GM21423 (cell line): ENCODE data around the gene CFAP251.
A peak's percentile ranks its signal among the peaks of the same experiment; 100 is the strongest.

ENCODE experiments used
- ATAC-seq: cut with Tn5 transposase; IDR thresholded peaks from one replicate; pipeline ENCODE4 v1.9.1; 2021; ENCODE audit warnings: mild to moderate bottlenecking, moderate library complexity; ENCODE audit not compliant: unreplicated experiment

CFAP251 gene

DNA sequence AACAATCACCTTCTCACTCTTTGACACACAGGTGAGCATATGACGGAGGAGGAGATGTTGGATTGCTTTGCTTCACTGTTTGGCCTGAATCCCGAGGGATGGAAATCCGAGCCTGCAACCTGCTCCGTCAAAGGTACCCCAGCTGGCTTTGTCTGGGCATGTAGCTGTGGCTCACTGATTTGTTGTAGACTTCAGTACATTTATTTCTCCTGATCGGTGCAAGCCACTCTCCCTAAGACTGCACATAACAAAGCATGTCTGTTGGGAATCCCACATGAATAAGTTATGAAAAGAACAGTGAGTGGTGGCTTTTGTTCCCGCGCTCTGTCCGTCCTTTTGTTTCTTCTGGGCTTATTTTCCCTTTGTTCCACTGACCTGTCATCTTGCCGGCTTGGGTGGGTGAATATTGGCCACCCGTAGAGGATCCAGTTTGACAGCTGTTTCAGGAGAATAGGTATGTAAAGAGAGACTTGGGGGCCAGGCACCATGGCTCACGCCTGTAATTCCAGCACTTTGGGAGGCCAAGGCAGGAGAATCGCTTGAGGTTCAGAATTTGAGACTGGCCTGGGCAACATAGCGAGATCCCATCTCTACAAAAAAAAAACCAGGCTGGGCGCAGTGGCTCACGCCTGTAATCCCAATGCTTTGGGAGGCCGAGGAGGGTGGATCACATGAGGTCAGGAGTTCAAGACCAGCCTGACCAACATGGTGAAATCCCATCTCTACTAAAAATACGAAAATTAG, 83.2 kb downstream of the CFAP251 start:
- no peak for ATAC-seq

DNA sequence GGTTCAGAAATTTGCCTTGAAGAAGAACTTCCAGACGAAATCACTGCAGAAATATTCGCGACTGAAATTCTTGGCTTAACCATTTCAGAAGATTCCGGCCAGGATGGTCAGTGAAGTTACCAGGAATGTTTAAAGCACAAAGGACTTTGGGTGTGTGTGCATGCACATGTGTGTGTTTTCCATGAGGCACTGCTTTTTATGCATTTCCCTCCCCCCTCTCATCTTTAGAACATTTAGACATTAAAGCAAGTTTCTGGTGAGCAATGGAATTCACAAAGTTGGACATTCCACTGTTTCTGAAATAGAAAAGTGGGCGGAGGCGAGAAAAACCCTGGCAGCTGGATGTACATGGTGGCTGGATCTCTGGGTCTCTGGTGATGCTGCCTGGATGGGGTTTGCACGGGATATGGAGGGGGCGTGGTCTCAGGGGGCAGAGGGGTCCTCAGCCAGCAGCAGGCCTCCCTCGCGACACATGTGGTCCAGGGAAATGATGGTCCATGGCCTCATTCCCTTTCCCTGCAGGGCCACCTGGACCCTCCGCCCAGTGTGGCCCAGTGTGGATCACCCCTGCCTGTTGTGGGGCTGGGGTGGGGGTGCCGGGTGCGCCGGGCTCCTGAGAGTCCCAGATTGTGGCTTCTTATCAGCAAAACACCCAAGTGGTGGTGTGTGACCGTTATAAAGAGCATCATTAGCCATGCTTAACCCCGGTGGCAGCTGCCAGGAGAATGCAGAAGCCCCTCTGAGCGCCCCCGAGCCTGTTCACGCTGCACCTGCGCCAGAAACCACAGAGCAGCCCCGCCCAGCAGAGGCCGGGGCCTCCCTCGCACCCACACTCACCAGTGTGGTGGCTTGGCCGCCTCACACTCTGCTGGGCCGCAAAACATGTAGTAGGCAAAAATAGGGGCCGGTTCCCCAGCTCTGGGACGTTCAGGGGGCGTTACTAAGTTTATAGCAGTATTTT, 85.5 kb downstream of the CFAP251 start:
- ATAC-seq = peak; percentile 59

DNA sequence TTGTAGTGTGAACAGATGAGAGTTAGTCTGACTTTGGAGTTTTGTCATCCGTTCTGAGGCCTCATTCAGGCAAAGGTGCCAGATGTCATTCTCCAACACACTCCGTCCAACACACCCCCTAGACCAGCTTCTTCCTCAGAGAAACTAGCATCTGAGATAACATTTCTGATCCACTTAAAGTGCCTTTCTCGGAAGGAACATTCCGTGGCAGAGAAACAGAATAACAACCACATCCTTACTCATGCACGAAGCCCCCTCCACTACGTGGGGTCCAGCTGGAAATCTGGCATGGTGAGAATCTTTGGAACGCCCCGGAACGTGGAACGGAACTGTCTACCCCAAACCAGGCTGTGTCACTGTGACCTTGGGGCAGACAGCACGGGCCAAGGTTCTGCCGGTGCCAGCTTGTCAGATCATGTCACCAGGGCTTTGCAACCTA, 86.3 kb downstream of the CFAP251 start:
- no peak for ATAC-seq

DNA sequence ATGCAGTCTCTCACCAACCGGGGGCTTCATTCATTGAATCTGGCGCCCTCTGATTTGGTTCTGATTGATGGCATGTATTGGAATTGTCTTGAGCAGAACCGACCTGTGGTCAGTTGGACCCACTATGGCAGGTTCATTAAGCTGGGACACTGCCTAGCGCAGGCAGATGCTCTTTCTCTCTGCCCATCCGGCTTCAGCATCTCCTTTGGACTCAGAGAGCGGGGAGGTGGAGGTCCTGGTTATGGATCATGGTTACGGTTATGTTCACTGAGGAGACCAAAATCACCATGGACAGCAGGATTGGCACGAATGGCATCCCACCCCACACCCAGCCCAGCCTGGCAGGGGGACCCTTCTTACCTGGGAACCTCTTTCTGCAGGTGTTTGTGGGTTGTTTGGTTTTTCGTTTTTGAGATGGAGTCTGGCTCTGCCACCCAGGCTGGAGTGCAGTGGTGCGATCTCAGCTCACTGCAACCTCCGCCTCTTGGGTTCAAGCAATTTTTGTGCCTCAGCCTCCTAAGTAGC, 86.9 kb downstream of the CFAP251 start:
- ATAC-seq = no peak

DNA sequence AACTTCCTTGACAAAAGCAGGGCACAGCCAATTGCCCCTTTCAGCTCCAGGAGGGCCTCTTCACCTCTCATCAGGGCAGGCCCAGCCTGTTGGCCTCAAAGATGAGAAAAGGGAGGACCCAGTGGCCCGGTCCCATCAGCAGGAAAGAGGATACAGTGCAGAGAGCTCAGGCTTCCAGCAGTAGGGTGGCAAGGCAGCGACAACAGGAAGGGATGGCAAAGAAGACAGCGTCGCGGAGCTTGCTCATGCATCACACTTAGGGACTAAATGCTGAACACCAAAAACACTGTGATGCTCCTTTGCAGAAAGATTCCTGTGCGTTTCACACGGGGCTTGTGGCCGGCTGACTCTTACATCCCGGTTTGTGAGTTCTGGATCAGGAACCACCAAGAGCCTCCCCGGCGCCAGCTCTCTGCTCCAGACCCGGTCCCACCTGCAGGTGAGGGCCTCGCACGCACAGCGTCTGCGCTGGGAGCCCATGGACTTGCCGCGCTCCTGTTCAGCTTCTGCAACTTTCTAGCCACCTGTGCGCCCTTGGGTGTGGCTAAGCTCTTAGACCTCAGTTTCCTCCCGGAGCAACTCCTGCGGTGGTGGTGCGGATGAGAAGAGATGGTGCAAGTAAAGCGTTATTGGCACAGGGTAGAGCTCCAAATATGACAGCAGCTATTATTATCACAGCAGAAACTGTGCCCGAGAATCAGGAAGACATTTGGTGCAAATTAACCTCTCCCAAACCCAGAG, 88.0 kb downstream of the CFAP251 start:
- ATAC-seq = no peak

DNA sequence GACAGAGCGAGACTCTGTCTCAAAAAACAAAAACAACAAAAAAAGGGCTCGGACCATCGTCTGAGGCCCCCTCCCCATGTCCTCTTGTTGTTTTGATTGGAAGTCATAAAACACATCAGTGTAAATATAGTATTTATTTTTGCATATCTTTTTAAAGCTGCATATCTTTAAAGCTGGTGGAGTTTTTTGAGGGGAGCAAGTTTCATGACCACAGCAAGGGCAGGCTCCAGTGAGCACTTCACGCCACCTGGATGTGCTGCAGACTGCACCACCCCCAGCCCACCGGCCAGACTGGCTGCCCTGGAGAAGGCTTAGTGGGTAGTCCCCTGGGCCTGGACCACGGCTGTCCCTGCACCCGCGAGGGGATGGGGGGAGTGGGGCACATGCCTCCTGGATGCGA, 91.3 kb downstream of the CFAP251 start:
- no peak for ATAC-seq

DNA sequence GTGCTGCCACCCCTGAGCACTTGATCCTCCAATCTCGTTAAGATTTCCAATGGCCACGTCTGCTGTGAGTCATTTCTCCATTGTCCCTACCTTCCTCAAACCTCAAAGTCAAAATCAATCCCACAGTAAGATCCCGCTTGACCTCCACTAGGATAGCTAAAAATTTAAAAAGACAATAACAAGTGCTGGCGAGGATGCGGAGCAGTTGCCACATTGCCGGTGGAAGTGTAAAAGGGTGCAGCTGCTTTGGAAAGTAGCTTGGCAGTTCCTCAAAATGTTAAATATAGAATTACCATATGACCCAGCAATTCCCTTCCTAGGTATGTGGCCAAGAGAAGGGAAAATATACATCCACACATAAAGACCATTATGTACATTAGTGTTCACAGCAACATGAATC, 93.8 kb downstream of the CFAP251 start:
- ATAC-seq = no peak

DNA sequence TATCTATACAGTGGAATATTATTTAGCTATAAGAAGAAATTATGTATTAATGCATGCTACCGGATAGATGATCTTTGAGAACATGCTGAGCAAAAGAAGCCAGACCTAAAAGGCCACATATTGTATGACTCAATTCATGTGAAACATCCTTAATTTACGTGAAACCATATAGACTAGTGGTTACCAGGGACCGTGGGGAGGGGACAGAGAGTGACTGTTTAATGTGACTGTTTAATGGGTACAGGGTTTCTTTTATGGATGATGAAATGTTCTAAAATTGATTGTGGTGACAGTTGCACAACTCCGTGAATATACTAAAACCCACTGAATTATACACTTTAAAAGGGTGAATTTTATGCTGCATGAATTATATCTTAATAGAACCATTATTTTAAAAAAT, 94.7 kb downstream of the CFAP251 start:
- ATAC-seq = no peak

DNA sequence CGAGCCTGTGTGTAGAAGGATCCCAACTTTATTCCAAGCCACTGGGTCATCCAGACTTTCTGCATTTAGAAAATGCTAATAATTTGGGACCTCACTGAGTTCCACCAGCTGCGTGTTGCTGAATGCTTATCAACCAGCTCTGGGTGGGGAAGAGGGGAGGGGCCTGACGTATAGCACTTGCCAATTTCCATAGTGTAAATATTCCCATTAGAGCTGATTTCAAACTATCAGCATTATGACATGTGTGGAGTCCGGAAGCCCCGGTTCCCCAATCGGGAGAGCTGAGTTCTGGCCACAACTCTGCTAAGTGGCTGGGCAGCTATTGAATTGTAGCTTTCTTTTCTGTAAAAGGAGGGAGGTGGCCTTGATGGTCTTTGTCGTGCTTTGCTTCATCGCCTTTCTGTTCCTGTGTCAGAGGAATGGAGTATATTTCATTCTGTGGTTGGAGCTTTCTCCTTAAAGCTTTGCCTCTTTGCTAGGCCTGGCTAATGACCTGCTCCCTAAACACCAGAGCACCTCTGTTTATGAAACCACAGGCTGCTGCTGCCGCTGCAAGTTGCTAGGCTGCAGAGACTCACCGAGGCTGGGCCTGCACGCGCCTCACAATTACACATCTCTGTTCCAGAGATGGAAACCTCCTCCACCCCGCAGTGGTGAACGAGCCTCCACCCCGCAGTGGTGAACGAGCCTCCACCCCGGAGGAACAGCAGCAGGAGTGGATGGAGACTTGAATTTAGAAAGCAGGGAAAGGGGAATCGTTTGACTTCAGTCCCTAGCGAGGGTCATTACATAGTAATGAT, 95.6 kb downstream of the CFAP251 start:
- ATAC-seq = no peak

DNA sequence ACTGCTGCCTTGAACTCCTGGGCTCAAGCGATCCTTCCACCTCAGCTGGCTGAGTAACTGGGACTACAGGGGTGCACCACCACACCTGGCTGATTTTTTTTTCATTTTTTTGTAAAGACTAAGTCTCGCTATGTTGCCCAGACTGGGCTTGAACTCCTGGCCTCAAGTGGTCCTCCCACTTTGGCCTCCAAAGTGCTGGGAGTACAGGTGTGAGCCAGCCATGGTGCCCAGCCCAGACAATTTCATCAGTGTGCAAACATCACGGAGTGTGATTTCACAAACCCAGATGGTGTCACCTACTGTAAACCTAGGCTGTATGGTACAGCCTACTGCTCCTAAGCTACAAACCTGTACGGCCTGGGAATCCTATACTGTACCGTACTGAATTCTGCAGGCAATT, 96.4 kb downstream of the CFAP251 start:
- no peak for ATAC-seq

DNA sequence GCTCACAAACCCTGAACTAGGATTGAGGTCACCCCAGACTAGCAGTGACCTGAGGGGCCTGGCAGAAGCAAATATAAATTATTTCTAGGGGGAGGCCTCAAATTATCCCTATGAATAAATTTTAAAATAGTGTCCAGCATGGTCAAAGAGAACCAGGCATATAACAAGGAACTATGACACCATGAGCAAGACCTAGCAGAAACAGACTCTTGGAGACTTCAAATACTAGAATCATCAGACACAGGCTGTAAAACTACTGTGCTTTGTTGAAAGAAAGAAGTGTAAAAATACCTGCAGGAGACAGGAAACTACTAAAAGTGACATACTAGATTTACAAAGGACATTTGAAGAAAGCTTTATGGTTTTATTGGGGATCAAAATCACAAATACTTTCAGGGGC, 100.1 kb downstream of the CFAP251 start:
- no peak for ATAC-seq

DNA sequence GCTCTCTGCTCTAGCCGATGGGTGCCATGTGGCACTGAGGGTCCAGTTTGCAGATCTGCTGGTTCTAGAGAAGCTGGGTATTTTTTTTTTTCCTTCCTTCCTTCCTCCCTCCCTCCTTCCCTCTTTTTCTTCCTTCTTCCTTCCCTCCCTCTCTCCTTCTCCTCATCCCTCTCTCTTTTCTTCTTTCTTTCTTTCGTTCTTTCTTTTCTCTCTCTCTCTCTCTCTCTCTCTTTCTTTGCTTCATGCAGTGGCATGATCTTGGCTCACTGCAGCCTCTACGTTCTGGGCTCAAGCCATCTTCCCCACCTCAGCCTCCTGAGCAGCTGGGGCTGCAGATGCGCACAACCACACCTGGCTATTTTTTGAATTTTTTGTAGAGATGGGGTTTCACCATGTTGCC, 100.5 kb downstream of the CFAP251 start:
- no peak for ATAC-seq

DNA sequence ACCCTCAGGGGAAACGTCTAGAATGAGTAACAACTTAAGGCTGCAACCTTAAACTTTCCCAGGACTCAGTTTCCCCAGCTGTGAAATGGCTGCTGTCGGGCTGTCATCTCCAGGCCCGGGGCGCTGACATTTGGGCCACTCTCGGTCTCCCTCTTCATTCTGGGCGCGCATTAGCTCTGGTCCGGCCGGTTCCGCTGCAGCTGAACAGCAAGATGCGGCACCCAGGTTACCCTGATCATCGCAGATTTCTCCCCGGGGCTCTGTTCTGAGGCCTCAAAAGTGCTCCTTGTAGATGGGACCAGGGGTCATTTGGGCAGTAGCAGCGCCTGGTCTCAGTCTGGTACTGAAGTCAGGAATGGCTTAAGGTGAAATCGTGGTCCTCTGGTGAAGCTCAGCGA, 102.4 kb downstream of the CFAP251 start:
- no peak for ATAC-seq

DNA sequence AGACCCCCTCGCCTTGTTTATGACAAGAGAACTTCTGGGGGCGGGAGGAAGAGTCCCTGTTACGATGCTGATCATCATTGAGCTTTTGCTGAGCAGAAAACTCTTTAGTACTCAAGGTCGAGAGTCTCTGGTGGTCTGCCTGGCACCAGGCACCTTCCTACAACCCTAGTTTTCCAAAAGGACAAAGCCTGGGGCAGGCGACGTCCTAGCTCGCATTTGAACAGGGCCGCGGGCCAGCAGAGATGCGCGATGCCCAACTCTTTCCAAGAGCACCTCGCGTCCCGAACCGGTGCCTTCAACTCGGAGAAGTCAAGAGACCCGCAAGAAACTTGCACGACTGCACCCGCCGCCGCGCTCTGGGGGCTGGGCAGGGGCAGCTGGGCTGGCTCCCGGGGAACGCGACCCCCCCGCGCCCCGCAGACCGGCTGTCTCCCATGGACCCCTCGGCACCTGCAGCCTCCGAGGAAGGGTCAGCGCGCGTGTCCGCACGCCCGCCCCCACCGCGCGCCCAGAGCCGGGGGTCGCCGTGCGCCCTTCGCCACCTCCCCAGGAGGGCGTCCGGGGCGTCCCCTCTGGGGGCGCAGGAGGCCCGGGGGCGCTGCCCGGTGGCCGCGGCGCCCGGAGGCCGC, 102.9 kb downstream of the CFAP251 start:
- ATAC-seq = no peak

DNA sequence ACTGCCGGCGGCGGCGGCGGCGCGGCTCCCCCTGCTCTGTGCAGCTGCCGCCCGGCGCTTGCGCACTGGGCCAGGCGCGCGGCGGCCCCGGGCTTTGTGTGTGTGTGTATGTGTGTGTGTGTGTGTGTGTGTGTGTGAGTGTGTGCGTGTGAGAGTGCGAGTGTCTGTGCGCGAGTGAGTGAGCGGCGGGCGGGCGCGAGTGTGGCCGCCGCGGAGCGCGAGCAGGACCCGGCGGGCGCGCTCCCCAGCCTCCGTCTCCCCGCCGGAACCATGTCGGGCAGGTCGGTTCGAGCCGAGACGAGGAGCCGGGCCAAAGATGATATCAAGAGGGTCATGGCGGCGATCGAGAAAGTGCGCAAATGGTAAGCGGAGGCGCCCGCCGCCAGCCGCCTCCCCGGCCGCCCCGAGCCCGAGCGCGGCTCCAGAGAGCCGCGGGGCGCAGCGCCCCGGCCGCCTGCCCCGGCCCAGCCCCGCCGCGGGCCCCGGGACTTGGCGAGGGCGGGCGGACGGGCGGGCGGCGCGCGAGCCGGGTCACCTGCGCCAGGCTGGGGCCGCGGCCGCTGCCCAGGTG, 103.5 kb downstream of the CFAP251 start, which contains the start of gene BCL7A:
BCL7A (plus strand) TSS at position 63 of the 571 bp plus-strand sequence; CDS start at position 271, 208 bp downstream.
- ATAC-seq = no peak

DNA sequence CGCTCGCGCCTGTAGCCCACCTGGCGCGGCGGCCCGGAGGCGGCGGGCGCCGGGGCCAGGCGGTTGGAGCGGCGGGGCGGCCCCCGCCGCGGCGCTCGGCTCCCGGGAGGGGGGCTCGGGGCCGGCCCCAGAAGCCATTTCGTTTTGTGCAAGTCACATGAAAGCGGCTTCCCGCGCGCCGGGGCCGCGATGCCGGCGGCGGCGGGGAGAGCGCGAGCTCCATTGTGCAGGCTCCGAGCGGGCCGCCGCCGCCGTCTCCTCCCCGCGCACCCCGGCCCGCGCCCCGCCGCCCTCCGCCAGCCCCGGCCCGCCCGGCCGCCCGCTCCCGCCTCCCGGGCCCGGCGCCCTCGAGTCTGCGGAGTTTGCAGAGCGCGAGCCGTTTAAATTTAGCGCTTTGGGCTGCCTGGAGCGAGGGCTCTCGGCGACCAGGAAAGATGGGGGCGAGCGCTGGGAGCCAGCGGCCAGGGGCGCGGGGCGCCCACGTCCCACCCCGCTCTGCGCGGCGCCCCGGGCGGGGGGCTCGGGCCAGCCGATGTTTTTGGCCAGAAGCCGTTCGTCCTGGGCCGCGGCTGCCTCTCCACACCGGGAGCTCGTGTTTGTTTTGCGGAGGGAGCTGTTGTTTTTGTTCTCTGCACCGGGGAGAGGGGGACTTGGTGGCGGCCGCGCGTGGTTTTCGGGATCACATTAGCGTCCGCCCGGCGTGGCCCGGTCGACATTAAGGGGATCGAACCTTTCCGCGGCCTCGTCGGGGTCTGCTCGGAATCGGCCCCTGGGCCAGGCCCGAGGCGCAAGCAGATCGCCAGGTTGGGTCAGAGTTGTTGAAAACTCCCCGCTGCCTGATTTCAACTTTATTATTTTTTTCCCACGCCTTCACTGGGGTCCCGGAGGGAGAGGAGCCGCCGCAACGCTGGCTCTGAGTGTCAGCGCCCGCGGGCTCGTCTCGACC, 104.3 kb downstream of the CFAP251 start:
- ATAC-seq = no peak

DNA sequence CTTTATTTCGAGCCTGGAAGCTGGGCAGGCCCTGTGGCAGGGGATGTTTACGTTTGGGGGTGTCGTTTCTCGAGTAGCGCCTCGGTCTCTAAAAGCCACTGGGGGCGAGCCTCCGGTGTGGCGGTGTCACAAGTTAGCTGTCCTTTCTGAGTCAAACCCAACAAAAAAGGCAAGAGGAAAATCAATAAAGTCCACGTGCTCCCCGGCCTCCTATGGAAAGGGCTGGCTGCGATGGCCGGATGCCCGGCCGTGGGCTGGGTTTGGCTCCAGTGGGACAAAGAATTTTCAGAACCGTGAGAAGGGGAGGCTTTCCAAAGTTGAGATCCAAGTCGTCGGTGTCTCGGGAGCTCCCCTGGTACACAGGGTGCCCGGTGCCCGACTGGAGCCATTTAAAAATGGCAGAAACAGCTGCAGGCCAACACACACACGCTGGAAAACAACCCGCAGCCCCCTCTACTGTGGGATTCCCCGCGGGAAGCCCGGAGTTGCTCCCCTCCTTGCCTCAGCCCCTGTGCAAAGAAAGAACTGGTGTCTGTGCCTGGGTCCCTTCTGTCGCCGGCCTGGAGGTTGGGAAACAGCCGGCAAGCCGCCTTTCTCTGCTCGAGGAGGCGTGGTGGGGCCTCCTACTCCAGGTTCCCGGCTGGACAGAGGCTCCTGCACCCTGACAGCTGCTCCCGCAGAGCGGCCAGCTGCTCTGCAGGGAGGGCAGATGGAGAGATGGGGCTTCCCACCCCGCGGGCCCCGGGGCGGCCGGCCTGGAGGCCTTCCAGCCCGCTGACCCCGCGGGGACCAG, 105.1 kb downstream of the CFAP251 start:
- no peak for ATAC-seq
